CD14-positive monocyte (primary cell): Measurements from ENCODE around the gene SEC16A. TPM values are rescaled to one million over a fixed set of nuclear protein-coding genes. Genes with fewer than 3 reads are reported as not detected.

Source experiments
- DNase-seq, 3 donors: peaks; one replicate each; pipeline ENCODE4 v3.0.0-alpha.2; 2011 to 2022
- H2AFZ ChIP-seq: 2 replicates; pipeline ENCODE4 v1.6.0; 2012; ENCODE audit warnings: mild to moderate bottlenecking, low read depth, low read length, inconsistent platforms; ENCODE audit not compliant: insufficient read depth, poor library complexity, severe bottlenecking
- H3K27ac ChIP-seq, 2 donors: 1 replicate in 1 of 2; 2 replicates in 1 of 2; pipeline ENCODE4 v1.5.1; 2012 to 2013; ENCODE audit warnings: low read length in 2 of 2, control low read depth in 1 of 2, inconsistent platforms in 1 of 2, low read depth in 1 of 2, mild to moderate bottlenecking in 1 of 2
- H3K27me3 ChIP-seq, 2 donors: one replicate each; pipeline versions ENCODE4 v1.6.0 to v1.6.1; 2011 to 2013; ENCODE audit warnings: low read length in 2 of 2; ENCODE audit not compliant: control insufficient read depth in 2 of 2, insufficient read depth in 2 of 2
- H3K36me3 ChIP-seq, 2 donors: replicated peaks in 1 of 2; 1 replicate in 1 of 2; 2 replicates in 1 of 2; pipeline versions ENCODE4 v1.5.1 to v1.6.1; 2012 to 2013; ENCODE audit warnings: low read length in 2 of 2, control low read depth in 1 of 2, inconsistent platforms in 1 of 2, mild to moderate bottlenecking in 1 of 2; ENCODE audit not compliant: insufficient read depth in 2 of 2, control insufficient read depth in 1 of 2
- H3K4me1 ChIP-seq, 2 donors: 1 replicate in 1 of 2; 2 replicates in 1 of 2; pipeline versions ENCODE4 v1.5.1 to v1.6.1; 2012 to 2013; ENCODE audit warnings: low read length in 2 of 2, control low read depth in 1 of 2, inconsistent platforms in 1 of 2, mild to moderate bottlenecking in 1 of 2, moderate library complexity in 1 of 2; ENCODE audit not compliant: insufficient read depth in 2 of 2, control insufficient read depth in 1 of 2
- H3K4me2 ChIP-seq: replicated peaks from 2 replicates; pipeline ENCODE3; 2012; ENCODE audit warnings: low read length, moderate library complexity, mild to moderate bottlenecking; ENCODE audit not compliant: poor library complexity, severe bottlenecking; ENCODE audit errors: extremely low read depth
- H3K4me3 ChIP-seq, 3 experiments: fragments of 200-600 bp in 1 of 3; sonication (generic) in 1 of 3; replicated peaks in 1 of 3; 1 replicate in 2 of 3; 2 replicates in 1 of 3; pipeline ENCODE4 v1.5.1; 2011 to 2013; ENCODE audit warnings: low read length in 3 of 3, mild to moderate bottlenecking in 3 of 3, control low read depth in 2 of 3, low read depth in 2 of 3, inconsistent platforms in 1 of 3, moderate library complexity in 1 of 3
- H3K79me2 ChIP-seq: 2 replicates; pipeline ENCODE4 v1.6.0; 2012; ENCODE audit warnings: mild to moderate bottlenecking, control low read depth, inconsistent platforms, low read length, moderate library complexity; ENCODE audit not compliant: insufficient read depth
- H3K9ac ChIP-seq: 2 replicates; pipeline ENCODE4 v1.6.0; 2017; ENCODE audit warnings: low read length, mild to moderate bottlenecking; ENCODE audit not compliant: insufficient read depth, poor library complexity, severe bottlenecking
- H3K9me3 ChIP-seq, 2 donors: replicated peaks in 1 of 2; 1 replicate in 1 of 2; 2 replicates in 1 of 2; pipeline versions ENCODE4 v1.5.1 to v1.6.1; 2012 to 2013; ENCODE audit warnings: low read length in 2 of 2, control low read depth in 1 of 2; ENCODE audit not compliant: control insufficient read depth in 1 of 2, insufficient read depth in 1 of 2
- H4K20me1 ChIP-seq: 2 replicates; pipeline ENCODE4 v1.6.0; 2012; ENCODE audit warnings: mild to moderate bottlenecking, low read length, control low read depth, moderate library complexity; ENCODE audit not compliant: insufficient read depth
- H3K27ac Mint-ChIP-seq, 7 donors: one replicate each; pipeline ENCODE4 v1.8.0; 2020; ENCODE audit warnings: mild to moderate bottlenecking in 7 of 7, mixed read lengths in 7 of 7, moderate library complexity in 6 of 7, inconsistent platforms in 2 of 7
- H3K27me3 Mint-ChIP-seq, 3 donors: one replicate each; pipeline ENCODE4 v1.8.0; 2021 to 2022; ENCODE audit warnings: low read depth in 3 of 3, mild to moderate bottlenecking in 3 of 3, mixed read lengths in 3 of 3, moderate library complexity in 3 of 3, inconsistent platforms in 1 of 3
- H3K36me3 Mint-ChIP-seq, 2 donors: one replicate each; pipeline ENCODE4 v1.8.0; 2020; ENCODE audit warnings: mixed read lengths in 2 of 2, inconsistent platforms in 1 of 2, mild to moderate bottlenecking in 1 of 2
- H3K4me1 Mint-ChIP-seq: one replicate; pipeline ENCODE4 v1.8.0; 2020; ENCODE audit warnings: mild to moderate bottlenecking, mixed read lengths
- H3K4me3 Mint-ChIP-seq, 2 donors: one replicate each; pipeline ENCODE4 v1.8.0; 2020; ENCODE audit warnings: mild to moderate bottlenecking in 2 of 2, mixed read lengths in 2 of 2, moderate library complexity in 1 of 2
- H3K9me3 Mint-ChIP-seq, 7 donors: one replicate each; pipeline ENCODE4 v1.8.0; 2020 to 2022; ENCODE audit warnings: mixed read lengths in 7 of 7, mild to moderate bottlenecking in 6 of 7, moderate library complexity in 6 of 7, inconsistent platforms in 2 of 7
- CTCF ChIP-seq: fragments of 200-600 bp; IDR thresholded peaks from one replicate; pipeline ENCODE4 v1.8.0; 2022; ENCODE audit warnings: antibody characterized with exemption, mild to moderate bottlenecking
- WGBS: methylation state at CpG from one replicate; pipeline ENCODE4 v1.1.5; 2013; ENCODE audit warnings: missing lambda C conversion rate; ENCODE audit not compliant: insufficient coverage; 5-methylcytosine and 5-hydroxymethylcytosine counted together
- intact Hi-C, 2 donors: fragments of 100-400 bp; cut with micrococcal nuclease; formaldehyde crosslinking; loops; one replicate each; pipeline versions ENCODE4 v1.15.0 to v1.15.1; 2023
- polyA plus RNA-seq, 3 donors: library from polyadenylated mRNA; depleted of rRNA in 1 of 3; unstranded in 2 of 3; stranded (reverse) in 1 of 3; fragments of 300-500 nt in 2 of 3; fragments of >200 nt in 1 of 3; fragmentation: Illumina TruSeq in 2 of 3; gene quantifications; 1 replicate in 2 of 3; 2 replicates in 1 of 3; pipeline ENCODE4 v1.2.3, GENCODE V29; 2012 to 2021

SEC16A gene
- polyA plus RNA-seq, 3 donors = 11.1 to 36.8 (median 19.1) TPM

GRCh38 chr9:136474974-136475865, 7.6 kb downstream of the SEC16A start:
- no peak overlapping the region for H3K9ac ChIP-seq
- WGBS = 96% methylated on average over 31 of the region's 34 CpGs

More at GRCh38 chr9:136474974-136475865, 7.6 kb downstream of the SEC16A start:
- Mint-ChIP-seq H3K4me3 (no peak overlapping the region), H3K27me3 (peaks cover 0 to 1% (median 1%) of the 10 kb centered on the region in 3 donors), H3K36me3 (peaks cover 77 to 99% of the 10 kb centered on the region in 2 donors), H3K27ac (peak overlapping the region in 2 of 7 donors; percentile 58 to 68), H3K9me3 (no peaks in the 10 kb centered on the region), H3K4me1 (no peaks in the 10 kb centered on the region)
- H3K4me2 ChIP-seq = no peak overlapping the region
- peaks cover 83 to 100% of the 10 kb centered on the region in 2 donors for H3K36me3 ChIP-seq
- H3K27me3 ChIP-seq = no peaks in the 10 kb centered on the region
- no peak for DNase-seq
- no peaks in the 10 kb centered on the region for H3K9me3 ChIP-seq
- H3K4me3 ChIP-seq = no peak overlapping the region
- no peak for TF ChIP-seq CTCF
- no peak overlapping the region for H3K27ac ChIP-seq
- intact Hi-C loops = no loop called here
- H3K4me1 ChIP-seq = no peaks in the 10 kb centered on the region
- H4K20me1 ChIP-seq = peaks cover 100% of the 10 kb centered on the region
- H3K79me2 ChIP-seq = peaks cover 100% of the 10 kb centered on the region
- H2AFZ ChIP-seq = no peak overlapping the region
